B cell (primary cell): Measurements from ENCODE around the gene CNMD. TPM values are rescaled to one million over a fixed set of nuclear protein-coding genes. Genes with fewer than 3 reads are reported as not detected.

Experiments used
- ATAC-seq: fragments of 200-7000 bp; cut with Tn5 transposase; one replicate; pipeline ENCODE4 v1.10.0; 2021; ENCODE audit warnings: low read depth, mild to moderate bottlenecking, moderate number of reproducible peaks, moderate library complexity
- CTCF ChIA-PET: fragments of 350-600 bp; sonication (Branson Sonifier 250); formaldehyde crosslinking; loops from one replicate; lab custom pipeline; 2021; ENCODE audit warnings: antibody characterized with exemption, inconsistent platforms; lab: Charles Lee
- POLR2A ChIA-PET: fragments of 350-600 bp; sonication (Branson Sonifier 250); formaldehyde crosslinking; loops from one replicate; lab custom pipeline; 2021; ENCODE audit warnings: antibody characterized with exemption; lab: Charles Lee
- DNase-seq: peaks from one replicate; pipeline ENCODE4 v3.0.0; 2013
- H2AFZ ChIP-seq: 2 replicates; pipeline ENCODE4 v1.6.1; 2012; ENCODE audit warnings: mild to moderate bottlenecking, low read depth, low read length; ENCODE audit not compliant: insufficient read depth, poor library complexity, severe bottlenecking
- H3K27ac ChIP-seq, 2 donors: 1 replicate in 1 of 2; 2 replicates in 1 of 2; pipeline ENCODE4 v1.5.1; 2012 to 2013; ENCODE audit warnings: low read length in 2 of 2, mild to moderate bottlenecking in 2 of 2, moderate library complexity in 1 of 2
- H3K27me3 ChIP-seq, 4 experiments: fragments of 200-600 bp in 1 of 4; sonication (generic) in 1 of 4; replicated peaks in 1 of 4; 1 replicate in 2 of 4; 2 replicates in 2 of 4; pipeline versions ENCODE4 v1.6.1 to v1.7.0; 2013 to 2016; ENCODE audit warnings: low read length in 3 of 4, mild to moderate bottlenecking in 2 of 4, mixed read lengths in 1 of 4, moderate library complexity in 1 of 4; ENCODE audit not compliant: insufficient read depth in 4 of 4, control insufficient read depth in 3 of 4; ENCODE audit errors: control extremely low read depth in 1 of 4
- H3K36me3 ChIP-seq, 2 experiments: replicated peaks in 1 of 2; 1 replicate in 1 of 2; 2 replicates in 1 of 2; pipeline versions ENCODE4 v1.6.1 to v1.7.1; 2013; ENCODE audit warnings: low read length in 1 of 2; ENCODE audit not compliant: insufficient read depth in 2 of 2, control insufficient read depth in 1 of 2; ENCODE audit errors: control extremely low read depth in 1 of 2, extremely low read depth in 1 of 2
- H3K4me1 ChIP-seq, 2 donors: fragments of 200-600 bp in 1 of 2; sonication (generic) in 1 of 2; 1 replicate in 1 of 2; 2 replicates in 1 of 2; pipeline versions ENCODE4 v1.5.1 to v1.6.1; 2013 to 2017; ENCODE audit warnings: low read length in 2 of 2; ENCODE audit not compliant: control insufficient read depth in 2 of 2, insufficient read depth in 2 of 2
- H3K4me2 ChIP-seq: replicated peaks from 2 replicates; pipeline ENCODE3; 2012; ENCODE audit warnings: mild to moderate bottlenecking, low read depth, low read length; ENCODE audit not compliant: poor library complexity, severe bottlenecking
- H3K4me3 ChIP-seq, 5 experiments: fragments of 200-600 bp in 1 of 5; sonication (generic) in 1 of 5; 1 replicate in 3 of 5; 2 replicates in 2 of 5; pipeline versions ENCODE4 v1.5.1 to v1.7.0; 2011 to 2016; ENCODE audit warnings: low read length in 4 of 5, mild to moderate bottlenecking in 4 of 5, low read depth in 2 of 5, control low read depth in 1 of 5, moderate library complexity in 1 of 5; ENCODE audit not compliant: insufficient read depth in 1 of 5; ENCODE audit errors: control extremely low read depth in 1 of 5, extremely low read depth in 1 of 5
- H3K79me2 ChIP-seq: fragments of 200-600 bp; sonication (generic); one replicate; pipeline ENCODE4 v1.6.0; 2016; ENCODE audit warnings: low read length; ENCODE audit not compliant: control insufficient read depth, insufficient read depth
- H3K9ac ChIP-seq: fragments of 200-600 bp; sonication (generic); 2 replicates; pipeline ENCODE4 v1.6.1; 2017; ENCODE audit warnings: mild to moderate bottlenecking, low read length, moderate library complexity
- H3K9me3 ChIP-seq, 3 donors: one replicate each; pipeline versions ENCODE4 v1.6.1 to v1.7.1; 2013; ENCODE audit warnings: low read length in 2 of 3; ENCODE audit not compliant: control insufficient read depth in 2 of 3, insufficient read depth in 1 of 3; ENCODE audit errors: control extremely low read depth in 1 of 3
- H4K20me1 ChIP-seq: 2 replicates; pipeline ENCODE4 v1.6.0; 2012; ENCODE audit warnings: mild to moderate bottlenecking, low read length; ENCODE audit not compliant: insufficient read depth, control insufficient read depth, poor library complexity, severe bottlenecking
- H3K27ac Mint-ChIP-seq: one replicate; pipeline ENCODE4 v1.8.0; 2021; ENCODE audit warnings: mixed read lengths
- H3K27me3 Mint-ChIP-seq: one replicate; pipeline ENCODE4 v1.8.0; 2021; ENCODE audit warnings: mixed read lengths
- H3K4me1 Mint-ChIP-seq: one replicate; pipeline ENCODE4 v1.8.0; 2021; ENCODE audit warnings: mixed read lengths
- H3K4me3 Mint-ChIP-seq: one replicate; pipeline ENCODE4 v1.8.0; 2021; ENCODE audit warnings: mixed read lengths
- H3K9me3 Mint-ChIP-seq: one replicate; pipeline ENCODE4 v1.8.0; 2022; ENCODE audit warnings: mixed read lengths; ENCODE audit not compliant: insufficient read depth
- CTCF ChIP-seq: fragments of 200-600 bp; IDR thresholded peaks from one replicate; pipeline ENCODE4 v1.8.0; 2022; ENCODE audit warnings: antibody characterized with exemption, mild to moderate bottlenecking
- EZH2 ChIP-seq: IDR thresholded peaks from 2 replicates; pipeline ENCODE4 v1.6.1; 2012; ENCODE audit warnings: borderline replicate concordance, low read depth, mild to moderate bottlenecking, moderate library complexity, low read length; ENCODE audit not compliant: insufficient read depth, poor library complexity, severe bottlenecking
- WGBS: methylation state at CpG from one replicate; pipeline ENCODE4 v1.1.5; 2013; ENCODE audit warnings: missing lambda C conversion rate; ENCODE audit not compliant: insufficient coverage; 5-methylcytosine and 5-hydroxymethylcytosine counted together
- intact Hi-C: fragments of 100-400 bp; cut with micrococcal nuclease; formaldehyde crosslinking; loops from one replicate; pipeline ENCODE4 v1.10.0; 2022
- polyA minus RNA-seq: library from RNA; depleted of rRNA, polyadenylated mRNA; stranded (reverse); fragments of >200 nt; gene quantifications from 2 replicates; pipeline ENCODE4 v1.2.3, GENCODE V29; 2012
- polyA plus RNA-seq: library from polyadenylated mRNA; depleted of rRNA; stranded (reverse); fragments of >200 nt; gene quantifications from 2 replicates; pipeline ENCODE4 v1.2.3, GENCODE V29; 2012
- total RNA-seq, 2 donors: library from RNA; stranded (reverse); fragments of 120-200 nt in 1 of 2; gene quantifications; 1 replicate in 1 of 2; 2 replicates in 1 of 2; pipeline versions ENCODE4 v1.2.3 to v1.2.4, GENCODE V29; 2013 to 2022

The CNMD gene
- not detected in 2 replicates for total RNA-seq
- total RNA-seq (2013) = not detected
- not detected in 2 replicates for polyA plus RNA-seq
- not detected in 2 replicates for polyA minus RNA-seq

GRCh38 chr13:52739468-52740071 lies at the start of gene CNMD:
CNMD (minus strand) TSS chr13:52739820; CDS start chr13:52739701, 119 bp downstream.
- WGBS = 20% methylated on average over 23 of the region's 34 CpGs
- no peak within 1 kb of the TSS for H3K27ac Mint-ChIP-seq
- TF ChIP-seq CTCF (no peak), EZH2 (no peak)
- ChIA-PET POLR2A (no interaction called here), CTCF (interaction anchor here (0.9 kb wide), 1 partner anchor 63 kb away, joined by 4 read pairs; no protein-coding TSS in a partner anchor)
- H4K20me1 ChIP-seq = no peaks in the 10 kb centered on the region
- peak within 1 kb of the TSS; percentile 35 for H3K9ac ChIP-seq
- H3K27ac ChIP-seq = no peak within 1 kb of the TSS
- no peak for DNase-seq
- peak within 1 kb of the TSS; percentile 76 for H2AFZ ChIP-seq
- peaks cover 9% of the 10 kb centered on the region for H3K4me1 Mint-ChIP-seq
- intact Hi-C loops = no loop called here
- H3K27me3 Mint-ChIP-seq = peaks cover 62% of the 10 kb centered on the region
- H3K27me3 ChIP-seq = peaks cover 0 to 27% (median 23%) of the 10 kb centered on the region in 4 experiments
- no peak for ATAC-seq
- peak within 1 kb of the TSS in 3 of 5 experiments; percentile 35 to 36 (median 35) for H3K4me3 ChIP-seq
- H3K9me3 ChIP-seq = peaks cover 0 to 13% (median 0%) of the 10 kb centered on the region in 3 donors
- H3K4me3 Mint-ChIP-seq = peak within 1 kb of the TSS; percentile 63
- no peaks in the 10 kb centered on the region for H3K36me3 ChIP-seq
- peaks cover 9 to 14% of the 10 kb centered on the region in 2 donors for H3K4me1 ChIP-seq
- no peaks in the 10 kb centered on the region for H3K9me3 Mint-ChIP-seq
- H3K4me2 ChIP-seq = peak within 1 kb of the TSS; percentile 80
- no peaks in the 10 kb centered on the region for H3K79me2 ChIP-seq

- Histone ChIP-seq H4K20me1 (no peaks in the 10 kb centered on the region), H3K4me1 (no peaks in the 10 kb centered on the region), H3K9ac (no peak overlapping the region), H3K36me3 (no peaks in the 10 kb centered on the region), H3K79me2 (no peaks in the 10 kb centered on the region), H3K27me3 (peaks cover 0 to 6% (median 0%) of the 10 kb centered on the region in 4 experiments), H3K27ac (no peak overlapping the region), H3K9me3 (no peaks in the 10 kb centered on the region), H3K4me2 (no peak overlapping the region), H2AFZ (no peak overlapping the region), H3K4me3 (no peak overlapping the region)
- 66% methylated on average over 4 of the region's 4 CpGs for WGBS
- Mint-ChIP-seq H3K4me3 (no peak overlapping the region), H3K9me3 (no peaks in the 10 kb centered on the region), H3K27me3 (peaks cover 11% of the 10 kb centered on the region), H3K4me1 (no peaks in the 10 kb centered on the region), H3K27ac (no peak overlapping the region)
- no peak for DNase-seq
- no peak for TF ChIP-seq CTCF
- TF ChIP-seq EZH2 = no peak
- intact Hi-C loops = no loop called here
- ChIA-PET CTCF (interaction anchor here (1.0 kb wide), 1 partner anchor 21 kb away, joined by 4 read pairs; no protein-coding TSS in a partner anchor), POLR2A (no interaction called here)
- no peak for ATAC-seq
Measured at GRCh38 chr13:52788011-52788410, 48.4 kb upstream of the CNMD start.
